Natural killer cell (primary cell): ENCODE results near the gene PRR33. TPM values are rescaled to one million over a fixed set of nuclear protein-coding genes. Genes with fewer than 3 reads are reported as not detected.

ENCODE experiments used
- ATAC-seq, 3 donors: fragments of 150-1000 bp in 2 of 3; fragments of 200-7000 bp in 1 of 3; cut with Tn5 transposase; 1 replicate in 1 of 3; 2 replicates in 2 of 3; pipeline ENCODE4 v1.10.0; 2021; ENCODE audit warnings: mild to moderate bottlenecking in 2 of 3, moderate library complexity in 2 of 3
- DNase-seq, 2 donors: peaks; one replicate each; pipeline versions ENCODE4 v3.0.0 to v3.0.0-alpha.2; 2013 to 2021; ENCODE audit warnings: mixed read lengths in 1 of 2
- H3K27ac ChIP-seq: one replicate; pipeline ENCODE4 v1.5.1; 2013; ENCODE audit warnings: mild to moderate bottlenecking, low read length
- H3K27me3 ChIP-seq: one replicate; pipeline ENCODE4 v1.6.1; 2013; ENCODE audit warnings: low read length; ENCODE audit not compliant: control insufficient read depth, insufficient read depth
- H3K36me3 ChIP-seq: one replicate; pipeline ENCODE4 v1.6.1; 2013; ENCODE audit warnings: low read length; ENCODE audit not compliant: control insufficient read depth, insufficient read depth
- H3K4me1 ChIP-seq: one replicate; pipeline ENCODE4 v1.6.1; 2013; ENCODE audit warnings: low read length; ENCODE audit not compliant: control insufficient read depth, insufficient read depth
- H3K4me3 ChIP-seq: one replicate; pipeline ENCODE4 v1.5.1; 2013; ENCODE audit warnings: low read length
- H3K9me3 ChIP-seq: one replicate; pipeline ENCODE4 v1.6.1; 2013; ENCODE audit warnings: low read length; ENCODE audit not compliant: control insufficient read depth, insufficient read depth
- H3K27ac Mint-ChIP-seq, 2 donors: one replicate each; pipeline ENCODE4 v1.8.0; 2022; ENCODE audit warnings: mild to moderate bottlenecking in 2 of 2, mixed read lengths in 2 of 2, moderate library complexity in 1 of 2
- H3K27me3 Mint-ChIP-seq, 2 donors: one replicate each; pipeline ENCODE4 v1.8.0; 2022; ENCODE audit warnings: low read depth in 2 of 2, mixed read lengths in 2 of 2
- H3K36me3 Mint-ChIP-seq: one replicate; pipeline ENCODE4 v1.8.0; 2022; ENCODE audit warnings: mixed read lengths
- H3K4me1 Mint-ChIP-seq, 2 donors: one replicate each; pipeline ENCODE4 v1.8.0; 2022; ENCODE audit warnings: mixed read lengths in 2 of 2
- H3K4me3 Mint-ChIP-seq: one replicate; pipeline ENCODE4 v1.8.0; 2022; ENCODE audit warnings: mild to moderate bottlenecking, moderate library complexity, mixed read lengths
- H3K9me3 Mint-ChIP-seq, 2 donors: one replicate each; pipeline ENCODE4 v1.8.0; 2022; ENCODE audit warnings: mixed read lengths in 2 of 2
- WGBS: methylation state at CpG from one replicate; pipeline ENCODE4 v1.1.7; 2013; ENCODE audit warnings: missing lambda C conversion rate; ENCODE audit not compliant: insufficient coverage; 5-methylcytosine and 5-hydroxymethylcytosine counted together
- intact Hi-C: fragments of 100-400 bp; cut with micrococcal nuclease; formaldehyde crosslinking; loops from one replicate; pipeline ENCODE4 v1.14.2; 2022
- total RNA-seq, 4 donors: library from RNA; stranded (reverse); fragments of 120-200 nt in 1 of 4; gene quantifications; one replicate each; pipeline versions ENCODE4 v1.2.3 to v1.2.4, GENCODE V29; 2013 to 2022
- TF ChIP-seq, protein P1 (sequence below): fragments of 200-600 bp; IDR thresholded peaks from one replicate; pipeline ENCODE4 v1.8.0; 2022; ENCODE audit warnings: antibody characterized with exemption

The PRR33 gene
- total RNA-seq, 3 donors from 2014 or later (not counting 1 experiment from before 2014, with no cell fraction given) = 0.14 to 0.32 TPM; not detected in 1

DNA sequence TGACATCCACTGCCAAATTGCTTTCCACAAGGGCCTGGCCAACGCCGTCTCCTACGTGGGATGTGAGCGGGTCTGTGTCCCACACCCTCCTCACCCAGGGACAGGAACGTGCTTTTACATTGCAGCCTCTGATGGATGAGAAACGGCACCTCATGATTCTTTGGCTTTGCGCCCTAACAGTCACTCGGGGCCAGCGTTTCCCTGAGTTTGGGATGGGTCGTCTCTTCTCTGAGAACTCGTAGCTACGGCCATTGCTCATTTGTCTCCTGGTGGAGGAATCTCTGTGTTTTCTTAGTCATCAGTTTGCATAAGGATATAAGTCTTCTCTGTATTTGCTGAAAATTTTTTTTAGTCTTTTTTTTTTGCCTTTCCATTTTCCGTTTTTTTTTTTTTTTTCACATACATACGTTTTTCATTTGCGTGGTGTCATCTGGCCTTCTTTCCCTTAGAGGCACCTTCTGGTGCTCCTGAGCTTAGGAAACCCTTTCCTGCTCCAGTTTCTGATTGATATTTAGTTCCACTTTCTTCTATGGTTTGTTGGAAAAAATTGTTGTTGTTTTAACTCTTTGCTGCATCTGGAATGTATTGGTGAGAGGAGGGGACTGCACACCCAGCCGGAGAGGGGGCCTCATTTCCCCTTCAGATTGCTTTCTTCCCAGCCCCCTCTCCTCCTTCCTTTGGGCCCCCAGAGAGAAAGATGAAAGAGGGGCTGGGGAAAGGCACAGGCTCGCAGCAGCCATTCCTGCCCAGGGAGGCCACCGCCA lies 39.8 kb upstream of the PRR33 start:
- H3K27ac Mint-ChIP-seq = no peak overlapping the region
- peaks cover 0 to 20% of the 10 kb centered on the region in 2 donors for H3K27me3 Mint-ChIP-seq
- no peak overlapping the region for H3K4me3 ChIP-seq
- no peak overlapping the region for H3K4me3 Mint-ChIP-seq
- DNase-seq = no peak
- no peaks in the 10 kb centered on the region for H3K27me3 ChIP-seq
- 62% methylated on average over 15 of the region's 18 CpGs for WGBS
- no peak overlapping the region for H3K27ac ChIP-seq
- H3K9me3 ChIP-seq = no peaks in the 10 kb centered on the region
- intact Hi-C loops = no loop called here
- no peak for ATAC-seq
- H3K4me1 ChIP-seq = peaks cover 4% of the 10 kb centered on the region
- TF ChIP-seq, protein P1, sequence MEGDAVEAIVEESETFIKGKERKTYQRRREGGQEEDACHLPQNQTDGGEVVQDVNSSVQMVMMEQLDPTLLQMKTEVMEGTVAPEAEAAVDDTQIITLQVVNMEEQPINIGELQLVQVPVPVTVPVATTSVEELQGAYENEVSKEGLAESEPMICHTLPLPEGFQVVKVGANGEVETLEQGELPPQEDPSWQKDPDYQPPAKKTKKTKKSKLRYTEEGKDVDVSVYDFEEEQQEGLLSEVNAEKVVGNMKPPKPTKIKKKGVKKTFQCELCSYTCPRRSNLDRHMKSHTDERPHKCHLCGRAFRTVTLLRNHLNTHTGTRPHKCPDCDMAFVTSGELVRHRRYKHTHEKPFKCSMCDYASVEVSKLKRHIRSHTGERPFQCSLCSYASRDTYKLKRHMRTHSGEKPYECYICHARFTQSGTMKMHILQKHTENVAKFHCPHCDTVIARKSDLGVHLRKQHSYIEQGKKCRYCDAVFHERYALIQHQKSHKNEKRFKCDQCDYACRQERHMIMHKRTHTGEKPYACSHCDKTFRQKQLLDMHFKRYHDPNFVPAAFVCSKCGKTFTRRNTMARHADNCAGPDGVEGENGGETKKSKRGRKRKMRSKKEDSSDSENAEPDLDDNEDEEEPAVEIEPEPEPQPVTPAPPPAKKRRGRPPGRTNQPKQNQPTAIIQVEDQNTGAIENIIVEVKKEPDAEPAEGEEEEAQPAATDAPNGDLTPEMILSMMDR = no peak
- no peaks in the 10 kb centered on the region for H3K9me3 Mint-ChIP-seq
- H3K36me3 ChIP-seq = no peaks in the 10 kb centered on the region
- no peaks in the 10 kb centered on the region for H3K36me3 Mint-ChIP-seq
- peaks cover 5 to 23% of the 10 kb centered on the region in 2 donors for H3K4me1 Mint-ChIP-seq

DNA sequence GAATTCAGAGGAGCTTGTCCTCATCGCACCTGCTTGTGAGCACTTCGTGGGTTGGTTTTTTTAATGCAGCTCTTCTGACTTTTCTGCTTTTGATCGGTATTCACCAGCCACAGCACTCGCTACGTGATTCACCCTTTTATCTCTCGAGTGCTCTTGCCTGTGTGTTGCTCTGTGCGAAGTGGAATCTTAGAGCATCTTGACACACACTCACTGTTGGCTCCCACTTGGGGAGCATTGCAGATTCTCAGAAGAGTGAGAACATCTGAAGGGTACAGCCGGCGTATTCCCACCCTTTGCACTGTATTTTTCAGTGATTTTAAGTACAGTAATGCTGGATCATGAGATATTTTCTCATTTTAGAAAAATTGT lies 38.8 kb upstream of the PRR33 start:
- H3K9me3 ChIP-seq = no peaks in the 10 kb centered on the region
- no peak overlapping the region for H3K27ac ChIP-seq
- H3K27me3 Mint-ChIP-seq = peaks cover 0 to 23% of the 10 kb centered on the region in 2 donors
- no peaks in the 10 kb centered on the region for H3K36me3 Mint-ChIP-seq
- peak in 1 of 3 donors; percentile 14 for ATAC-seq
- peaks cover 4% of the 10 kb centered on the region for H3K4me1 ChIP-seq
- TF ChIP-seq, protein P1 = no peak
- no peaks in the 10 kb centered on the region for H3K36me3 ChIP-seq
- H3K4me1 Mint-ChIP-seq = peaks cover 5 to 26% of the 10 kb centered on the region in 2 donors
- 53% methylated on average over 9 of the region's 9 CpGs for WGBS
- no peaks in the 10 kb centered on the region for H3K27me3 ChIP-seq
- intact Hi-C loops = no loop called here
- peak in 1 of 2 donors; percentile 35 for DNase-seq
- no peak overlapping the region for H3K4me3 Mint-ChIP-seq
- no peaks in the 10 kb centered on the region for H3K9me3 Mint-ChIP-seq
- no peak overlapping the region for H3K27ac Mint-ChIP-seq
- H3K4me3 ChIP-seq = no peak overlapping the region

DNA sequence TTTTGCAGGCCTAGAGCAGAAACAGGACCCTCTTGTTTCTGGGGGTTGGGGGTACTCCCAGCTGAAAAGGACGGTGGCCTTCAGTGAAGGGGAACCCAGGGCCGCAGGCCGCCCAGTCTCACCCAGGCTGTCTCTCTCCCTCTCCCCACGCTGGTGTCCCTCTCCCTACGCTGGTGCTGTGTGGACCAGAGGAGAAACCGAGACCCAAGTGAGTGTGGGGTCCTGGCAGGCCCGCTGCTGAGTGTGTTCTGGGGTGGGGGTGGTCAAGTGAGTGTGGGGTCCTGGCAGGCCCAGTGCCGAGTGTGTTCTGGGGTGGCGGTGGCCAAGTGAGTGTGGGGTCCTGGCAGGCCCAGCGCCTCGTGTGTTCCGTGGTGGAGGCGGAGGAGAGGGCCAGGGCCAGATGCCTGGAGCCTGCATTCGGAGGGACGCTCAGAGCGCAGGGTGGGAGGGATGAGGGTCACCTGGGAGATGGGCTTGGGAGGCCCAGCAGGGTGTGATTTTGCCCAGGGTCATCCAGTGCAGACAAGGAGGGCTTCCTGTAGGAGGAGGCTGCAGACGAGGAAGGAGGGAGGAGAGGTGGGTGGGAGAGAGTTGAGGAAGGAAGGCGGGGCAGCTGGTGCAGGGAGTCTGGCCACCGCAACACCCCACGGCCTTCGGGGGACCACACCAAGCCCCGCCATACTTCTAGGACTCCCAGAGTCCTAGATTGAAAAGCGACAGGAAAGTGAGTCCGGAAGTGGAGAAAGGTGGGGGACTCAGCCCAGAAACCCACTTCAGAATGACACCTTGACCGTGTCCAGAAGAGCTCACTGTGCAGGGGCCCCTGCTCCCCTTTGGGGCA lies 38.1 kb upstream of the PRR33 start:
- peak in 1 of 3 donors; percentile 21 for ATAC-seq

More for the DNA sequence above, 38.1 kb upstream of the PRR33 start:
- 87% methylated on average over 25 of the region's 25 CpGs for WGBS
- TF ChIP-seq, protein P1 = no peak
- Mint-ChIP-seq H3K27me3 (peaks cover 0 to 23% of the 10 kb centered on the region in 2 donors), H3K27ac (no peak overlapping the region), H3K36me3 (no peaks in the 10 kb centered on the region), H3K4me1 (peaks cover 5 to 26% of the 10 kb centered on the region in 2 donors), H3K9me3 (no peaks in the 10 kb centered on the region), H3K4me3 (no peak overlapping the region)
- Histone ChIP-seq H3K27ac (no peak overlapping the region), H3K4me3 (no peak overlapping the region), H3K9me3 (no peaks in the 10 kb centered on the region), H3K4me1 (peaks cover 4% of the 10 kb centered on the region), H3K36me3 (no peaks in the 10 kb centered on the region), H3K27me3 (no peaks in the 10 kb centered on the region)
- intact Hi-C loops = no loop called here
- DNase-seq = peak in 1 of 2 donors; percentile 13
